ENCODE data around the gene LIMS2.

DNA sequence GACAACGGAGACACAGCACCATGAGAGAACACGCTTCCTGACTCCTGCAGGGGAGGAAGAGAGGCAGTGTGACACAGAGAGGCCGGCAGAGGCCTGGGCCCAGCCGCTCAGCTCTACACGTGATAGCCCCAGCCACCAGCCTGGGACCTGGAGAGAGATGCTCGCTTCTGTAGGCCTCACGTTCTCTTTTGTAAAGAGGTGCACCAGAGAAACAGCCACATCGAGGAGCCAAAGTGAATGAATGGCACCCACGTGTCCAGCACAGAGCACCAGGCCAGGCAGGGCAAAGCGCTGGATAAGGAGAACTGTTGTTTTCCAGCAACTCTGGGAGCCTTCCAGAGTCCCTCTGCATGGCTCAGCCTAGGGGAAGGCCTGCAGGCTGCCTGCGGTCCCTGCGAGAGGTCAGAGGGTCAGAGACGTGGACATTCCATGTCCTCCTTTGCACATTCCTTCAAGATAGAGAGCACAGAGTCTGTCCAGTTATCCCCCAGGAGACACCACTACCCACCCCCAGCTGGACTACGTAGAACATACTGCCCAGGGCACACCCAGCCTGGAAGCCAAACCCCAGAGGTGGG, 14.2 kb downstream of the LIMS2 start:
- TF ChIP-seq CTCF (IDR thresholded peaks at IDR 0.05; ENCODE audit: low read depth, low read length) (no peak), POLR2A (IDR thresholded peaks at IDR 0.05; ENCODE audit: extremely low read depth, insufficient read length) (no peak), MAX (IDR thresholded peaks at IDR 0.05; ENCODE audit: low read depth, low read length) (no peak), MYC (IDR thresholded peaks at IDR 0.05; ENCODE audit: low read depth, low read length) (no peak)

All from NB4 (cell line).